Calu3 (cell line): ENCODE results near the gene RASGRF2. TPM values are rescaled to one million over a fixed set of nuclear protein-coding genes. Genes with fewer than 3 reads are reported as not detected.

Experiments
- BruUV-seq: library from RNA; stranded (reverse); fragments of 400-500 nt; replicated peaks from 2 replicates; lab custom pipeline; 2021; lab: Mats Ljungman, UMichigan
- CTCF ChIA-PET: fragments of 300-600 bp; sonication (Branson Sonifier 250); formaldehyde crosslinking; loops from one replicate; lab custom pipeline; 2022; ENCODE audit warnings: antibody characterized with exemption; lab: Charles Lee
- DNase-seq: peaks from one replicate; pipeline ENCODE4 v3.0.0; 2022
- H3K27ac Mint-ChIP-seq: one replicate; pipeline ENCODE4 v1.8.0; 2022; ENCODE audit warnings: mixed read lengths; ENCODE audit not compliant: unreplicated experiment
- H3K27me3 Mint-ChIP-seq: one replicate; pipeline ENCODE4 v1.8.0; 2022; ENCODE audit warnings: mixed read lengths; ENCODE audit not compliant: unreplicated experiment
- H3K36me3 Mint-ChIP-seq: one replicate; pipeline ENCODE4 v1.8.0; 2022; ENCODE audit warnings: mild to moderate bottlenecking, moderate library complexity, mixed read lengths; ENCODE audit not compliant: insufficient read depth, unreplicated experiment
- H3K4me1 Mint-ChIP-seq: one replicate; pipeline ENCODE4 v1.8.0; 2022; ENCODE audit warnings: mild to moderate bottlenecking, low read depth, mixed read lengths; ENCODE audit not compliant: unreplicated experiment
- H3K4me3 Mint-ChIP-seq: one replicate; pipeline ENCODE4 v1.8.0; 2022; ENCODE audit warnings: mild to moderate bottlenecking, low read depth, moderate library complexity, mixed read lengths; ENCODE audit not compliant: unreplicated experiment
- H3K9me3 Mint-ChIP-seq: one replicate; pipeline ENCODE4 v1.8.0; 2022; ENCODE audit warnings: low read depth, mixed read lengths; ENCODE audit not compliant: unreplicated experiment
- intact Hi-C: fragments of 100-400 bp; cut with micrococcal nuclease; formaldehyde crosslinking; loops from one replicate; pipeline ENCODE4 v1.10.0; 2022; ENCODE audit not compliant: unreplicated experiment
- total RNA-seq: library from RNA; stranded (reverse); gene quantifications from 2 replicates; pipeline ENCODE4 v1.2.3, GENCODE V29; 2022
- TF ChIP-seq, protein P1 (sequence below): fragments of 200-600 bp; IDR thresholded peaks from one replicate; pipeline ENCODE4 v1.8.0; 2022; ENCODE audit warnings: antibody characterized with exemption; ENCODE audit not compliant: unreplicated experiment

Gene RASGRF2
- total RNA-seq, 1 experiment from 2014 or later = 27.7 TPM

DNA sequence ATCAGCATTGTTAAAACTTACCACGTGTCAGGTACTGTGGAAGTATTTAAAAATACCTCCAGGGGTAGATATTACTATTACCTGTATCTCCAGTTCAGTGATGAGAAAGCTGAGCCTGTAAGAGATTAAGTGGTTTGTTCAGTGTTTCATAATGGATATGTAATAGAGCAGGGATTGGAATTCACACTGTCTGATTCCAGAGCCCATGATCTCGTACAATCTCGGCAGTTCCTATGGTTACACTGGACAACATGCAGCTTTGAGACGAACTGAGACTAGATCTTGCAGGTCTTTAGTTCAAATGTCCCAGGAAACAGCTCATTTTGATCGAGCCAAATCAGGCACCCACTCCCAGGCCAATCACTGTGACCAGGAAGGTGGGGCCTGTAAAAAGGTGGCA, 8.8 kb upstream of the RASGRF2 start:
- no peaks in the 10 kb centered on the region for H3K9me3 Mint-ChIP-seq
- H3K4me3 Mint-ChIP-seq = no peak overlapping the region
- intact Hi-C loops = no loop called here
- CTCF ChIA-PET = no interaction called here
- H3K27me3 Mint-ChIP-seq = no peaks in the 10 kb centered on the region
- no TSS peak for BruUV-seq
- no peaks in the 10 kb centered on the region for H3K36me3 Mint-ChIP-seq
- TF ChIP-seq, protein P1, sequence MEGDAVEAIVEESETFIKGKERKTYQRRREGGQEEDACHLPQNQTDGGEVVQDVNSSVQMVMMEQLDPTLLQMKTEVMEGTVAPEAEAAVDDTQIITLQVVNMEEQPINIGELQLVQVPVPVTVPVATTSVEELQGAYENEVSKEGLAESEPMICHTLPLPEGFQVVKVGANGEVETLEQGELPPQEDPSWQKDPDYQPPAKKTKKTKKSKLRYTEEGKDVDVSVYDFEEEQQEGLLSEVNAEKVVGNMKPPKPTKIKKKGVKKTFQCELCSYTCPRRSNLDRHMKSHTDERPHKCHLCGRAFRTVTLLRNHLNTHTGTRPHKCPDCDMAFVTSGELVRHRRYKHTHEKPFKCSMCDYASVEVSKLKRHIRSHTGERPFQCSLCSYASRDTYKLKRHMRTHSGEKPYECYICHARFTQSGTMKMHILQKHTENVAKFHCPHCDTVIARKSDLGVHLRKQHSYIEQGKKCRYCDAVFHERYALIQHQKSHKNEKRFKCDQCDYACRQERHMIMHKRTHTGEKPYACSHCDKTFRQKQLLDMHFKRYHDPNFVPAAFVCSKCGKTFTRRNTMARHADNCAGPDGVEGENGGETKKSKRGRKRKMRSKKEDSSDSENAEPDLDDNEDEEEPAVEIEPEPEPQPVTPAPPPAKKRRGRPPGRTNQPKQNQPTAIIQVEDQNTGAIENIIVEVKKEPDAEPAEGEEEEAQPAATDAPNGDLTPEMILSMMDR = no peak
- H3K4me1 Mint-ChIP-seq = no peaks in the 10 kb centered on the region
- DNase-seq = no peak
- no peak overlapping the region for H3K27ac Mint-ChIP-seq

DNA sequence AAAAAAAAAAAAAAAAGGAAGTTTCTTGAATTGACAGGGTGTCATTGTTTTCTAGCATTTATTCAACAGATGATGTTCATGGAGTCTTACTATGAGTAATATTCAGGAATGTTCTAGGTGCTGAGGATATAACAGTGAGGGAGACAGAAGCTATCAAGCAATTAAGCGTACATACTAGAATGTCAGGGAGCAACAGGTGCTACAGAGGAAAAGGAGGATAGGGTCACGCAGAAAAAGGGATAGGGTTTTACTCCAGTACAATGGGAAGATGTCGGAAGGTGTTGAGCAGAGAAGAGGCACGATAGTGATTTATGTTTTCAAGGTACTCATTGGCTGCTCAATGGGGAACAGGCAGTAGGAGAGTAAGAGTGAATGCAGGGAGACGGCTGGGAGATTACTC, 6.6 kb upstream of the RASGRF2 start:
- Mint-ChIP-seq H3K36me3 (no peaks in the 10 kb centered on the region), H3K9me3 (no peaks in the 10 kb centered on the region), H3K4me1 (peaks cover 8% of the 10 kb centered on the region), H3K4me3 (no peak overlapping the region), H3K27ac (no peak overlapping the region), H3K27me3 (no peaks in the 10 kb centered on the region)
- CTCF ChIA-PET = no interaction called here
- TF ChIP-seq, protein P1 = no peak
- no TSS peak for BruUV-seq
- no peak for DNase-seq
- intact Hi-C loops = no loop called here

DNA sequence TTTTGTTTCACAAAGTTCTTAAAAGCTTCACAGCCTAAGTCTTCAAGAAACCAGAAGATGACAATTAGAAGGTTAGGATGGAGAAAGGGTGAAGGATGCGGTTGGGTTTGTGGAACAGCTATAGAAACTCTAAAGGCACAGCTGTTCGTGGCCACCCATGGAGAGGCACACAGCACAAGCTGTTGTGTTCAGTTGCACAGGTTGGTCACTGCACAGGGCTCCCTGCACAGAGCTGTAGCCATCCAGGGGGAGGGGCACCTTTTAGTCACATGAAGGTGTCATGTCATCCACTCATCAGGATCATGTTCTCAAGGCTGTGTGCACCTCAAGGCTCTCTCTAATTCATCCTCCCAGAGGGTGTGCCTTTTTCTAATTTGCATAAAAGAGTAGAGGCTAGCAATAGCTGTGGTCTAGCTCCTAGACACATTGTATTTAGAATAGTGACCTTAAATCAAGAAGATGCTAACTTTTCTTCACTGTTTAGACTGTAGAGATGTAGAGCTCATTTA, 5.0 kb upstream of the RASGRF2 start:
- Mint-ChIP-seq H3K4me3 (no peak overlapping the region), H3K36me3 (peaks cover 9% of the 10 kb centered on the region), H3K27me3 (no peaks in the 10 kb centered on the region), H3K27ac (no peak overlapping the region), H3K9me3 (no peaks in the 10 kb centered on the region), H3K4me1 (peaks cover 19% of the 10 kb centered on the region)
- DNase-seq = no peak
- BruUV-seq = no TSS peak
- TF ChIP-seq, protein P1 = no peak
- intact Hi-C loops = no loop called here
- CTCF ChIA-PET = no interaction called here

DNA sequence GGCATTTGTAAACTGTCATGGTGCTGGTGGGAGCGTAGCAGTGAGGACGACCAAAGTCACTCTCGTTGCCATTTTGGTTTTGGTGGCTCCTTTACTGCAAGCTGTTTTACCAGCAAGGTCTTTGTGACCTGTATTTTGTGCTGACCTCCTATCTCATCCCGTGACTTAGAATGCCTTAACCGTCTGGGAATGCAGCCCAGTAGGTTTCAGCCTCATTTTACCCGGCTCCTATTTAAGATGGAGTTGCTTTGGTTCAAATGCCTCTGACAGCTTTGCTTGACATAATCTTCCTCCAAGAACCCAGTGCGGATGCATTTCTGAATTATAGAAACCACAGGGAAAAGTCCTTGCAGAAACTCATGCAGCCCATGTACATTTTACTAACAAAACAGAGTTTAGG, 3.9 kb upstream of the RASGRF2 start:
- Mint-ChIP-seq H3K36me3 (peaks cover 18% of the 10 kb centered on the region), H3K9me3 (no peaks in the 10 kb centered on the region), H3K27ac (no peak overlapping the region), H3K27me3 (no peaks in the 10 kb centered on the region), H3K4me3 (no peak overlapping the region), H3K4me1 (peaks cover 19% of the 10 kb centered on the region)
- CTCF ChIA-PET = interaction anchor here (0.7 to 1.0 kb wide), 2 partner anchors 11 to 263 kb away, joined by 3 to 6 read pairs; no protein-coding TSS in a partner anchor
- BruUV-seq = no TSS peak
- TF ChIP-seq, protein P1 = no peak
- no peak for DNase-seq
- intact Hi-C loops = no loop called here
